HCT116 (cell line): ENCODE results near the gene TSPAN15. TPM values are rescaled to one million over a fixed set of nuclear protein-coding genes. Genes with fewer than 3 reads are reported as not detected.

Experiments
- ATAC-seq: fragments of 200-7000 bp; cut with Tn5 transposase; 2 replicates; pipeline ENCODE4 v1.9.1; 2020; ENCODE audit warnings: mild to moderate bottlenecking, moderate library complexity
- BruUV-seq: library from RNA; stranded (reverse); fragments of 400-500 nt; replicated peaks from 2 replicates; lab custom pipeline; 2021; lab: Mats Ljungman, UMichigan
- CTCF ChIA-PET: fragments of 300-600 bp; sonication (Branson Sonifier 250); formaldehyde crosslinking; loops from one replicate; lab custom pipeline; 2021; ENCODE audit warnings: antibody characterized with exemption; lab: Charles Lee
- POLR2A ChIA-PET: fragments of 300-600, 350-600 bp; sonication (Branson Sonifier 250); formaldehyde crosslinking; loops from one replicate; lab custom pipeline; 2021; ENCODE audit warnings: antibody characterized with exemption; lab: Charles Lee
- RAD21 ChIA-PET, 2 experiments: fragments of 300-600 bp; sonication (Branson Sonifier 250); formaldehyde crosslinking; loops; one replicate each; lab custom pipeline; 2023; ENCODE audit warnings: low total read pairs in 2 of 2; ENCODE audit not compliant: uncharacterized antibody in 2 of 2, unreplicated experiment in 2 of 2, low non-redundant PET in 1 of 2; lab: Charles Lee
- DNase-seq: peaks from one replicate; pipeline ENCODE4 v3.0.0-alpha.2; 2010; ENCODE audit warnings: low read depth, low spot score
- H2AFZ ChIP-seq: fragments of 200-600 bp; shearing (Covaris generic), sonication (generic); 2 replicates; pipeline ENCODE4 v1.6.1; 2017; ENCODE audit warnings: low read depth, mixed run types, mixed read lengths, antibody characterized with exemption, low read length; ENCODE audit not compliant: poor library complexity, severe bottlenecking
- H3K27ac ChIP-seq: 2 replicates; pipeline ENCODE4 v1.5.1; 2012; ENCODE audit warnings: low read depth, low read length
- H3K27me3 ChIP-seq: fragments of 200-600 bp; sonication (generic); 2 replicates; pipeline ENCODE4 v1.6.1; 2016; ENCODE audit warnings: mixed run types, low read length, mixed read lengths; ENCODE audit not compliant: insufficient read depth
- H3K36me3 ChIP-seq, 2 experiments: fragments of 200-500 bp in 1 of 2; fragments of 200-600 bp in 1 of 2; sonication (Bioruptor generic) in 1 of 2; sonication (generic) in 1 of 2; 2 replicates each; pipeline versions ENCODE4 v1.5.1 to v1.6.1; 2014 to 2016; ENCODE audit warnings: low read length in 2 of 2, inconsistent platforms in 1 of 2, mixed read lengths in 1 of 2, mixed run types in 1 of 2; ENCODE audit not compliant: insufficient read depth in 2 of 2, control insufficient read depth in 1 of 2
- H3K4me1 ChIP-seq, 2 experiments: fragments of 200-600 bp in 1 of 2; sonication (generic) in 1 of 2; 2 replicates each; pipeline versions ENCODE4 v1.5.1 to v1.6.1; 2012 to 2017; ENCODE audit warnings: low read length in 2 of 2, inconsistent platforms in 1 of 2, mild to moderate bottlenecking in 1 of 2, mixed read lengths in 1 of 2, mixed run types in 1 of 2, moderate library complexity in 1 of 2; ENCODE audit not compliant: insufficient read depth in 2 of 2, control insufficient read depth in 1 of 2
- H3K4me2 ChIP-seq: fragments of 200-600 bp; sonication (generic); 2 replicates; pipeline ENCODE4 v1.6.1; 2017; ENCODE audit warnings: mixed run types, low read length, mixed read lengths
- H3K4me3 ChIP-seq, 2 experiments: fragments of 200-600 bp in 1 of 2; sonication (generic) in 1 of 2; replicated peaks in 1 of 2; 2 replicates each; pipeline ENCODE4 v1.5.1; 2011 to 2016; ENCODE audit warnings: low read length in 2 of 2, control low read depth in 1 of 2, low read depth in 1 of 2, mild to moderate bottlenecking in 1 of 2, mixed read lengths in 1 of 2, mixed run types in 1 of 2
- H3K79me2 ChIP-seq: fragments of 200-600 bp; sonication (generic); 2 replicates; pipeline ENCODE4 v1.6.1; 2017; ENCODE audit warnings: mild to moderate bottlenecking, mixed run types, low read length, moderate library complexity, mixed read lengths; ENCODE audit not compliant: insufficient read depth
- H3K9ac ChIP-seq: fragments of 200-600 bp; sonication (generic); 2 replicates; pipeline ENCODE4 v1.6.1; 2016; ENCODE audit warnings: low read length, mixed read lengths
- H3K9me2 ChIP-seq: fragments of 200-600 bp; sonication (generic), shearing (Covaris generic); 2 replicates; pipeline ENCODE4 v1.6.1; 2017; ENCODE audit warnings: mixed run types, mild to moderate bottlenecking, moderate library complexity; ENCODE audit not compliant: insufficient read depth
- H3K9me3 ChIP-seq, 2 experiments: fragments of 200-500 bp in 1 of 2; fragments of 200-600 bp in 1 of 2; sonication (Bioruptor generic) in 1 of 2; sonication (generic) in 1 of 2; 2 replicates each; pipeline ENCODE4 v1.6.1; 2014 to 2017; ENCODE audit warnings: low read length in 2 of 2, mixed read lengths in 2 of 2, inconsistent platforms in 1 of 2, low read depth in 1 of 2, mild to moderate bottlenecking in 1 of 2, mixed run types in 1 of 2, moderate library complexity in 1 of 2; ENCODE audit not compliant: control insufficient read depth in 1 of 2, insufficient read depth in 1 of 2
- H4K20me1 ChIP-seq: fragments of 200-600 bp; sonication (generic), shearing (Covaris generic); 2 replicates; pipeline ENCODE4 v1.6.1; 2017; ENCODE audit warnings: mixed run types, mild to moderate bottlenecking, moderate library complexity; ENCODE audit not compliant: insufficient read depth
- ATF3 ChIP-seq: IDR thresholded peaks from 2 replicates; pipeline ENCODE4 v1.6.1; 2012
- CEBPB ChIP-seq: IDR thresholded peaks from 2 replicates; pipeline ENCODE4 v1.6.1; 2012; ENCODE audit warnings: low read depth
- CTCF ChIP-seq, 3 experiments: fragments of 200-600 bp in 1 of 3; sonication (generic) in 1 of 3; IDR thresholded peaks in 2 of 3; conservative IDR thresholded peaks in 1 of 3; 2 replicates each; pipeline ENCODE4 v1.5.1; 2012 to 2017; ENCODE audit warnings: low read depth in 2 of 3, low read length in 2 of 3, antibody characterized with exemption in 1 of 3, borderline replicate concordance in 1 of 3, control low read depth in 1 of 3, mild to moderate bottlenecking in 1 of 3, mixed read lengths in 1 of 3, mixed run types in 1 of 3, moderate library complexity in 1 of 3; ENCODE audit not compliant: insufficient read depth in 1 of 3
- EGR1 ChIP-seq: IDR thresholded peaks from 2 replicates; pipeline ENCODE4 v1.6.1; 2012; ENCODE audit warnings: low read depth
- EZH2 ChIP-seq: fragments of 200-600 bp; sonication (generic); IDR thresholded peaks from 2 replicates; pipeline ENCODE4 v1.6.1; 2017; ENCODE audit warnings: antibody characterized with exemption, mixed run types
- EZH2phosphoT487 ChIP-seq: fragments of 200-600 bp; IDR thresholded peaks from 2 replicates; pipeline ENCODE4 v1.6.1; 2018; ENCODE audit warnings: antibody characterized with exemption, borderline replicate concordance
- MAX ChIP-seq: IDR thresholded peaks from 2 replicates; pipeline ENCODE4 v1.6.1; 2012
- POLR2A ChIP-seq: IDR thresholded peaks from 2 replicates; pipeline ENCODE4 v1.7.0; 2011; ENCODE audit warnings: borderline replicate concordance; ENCODE audit not compliant: insufficient read depth, insufficient read length; ENCODE audit errors: extremely low read depth
- SIN3A ChIP-seq: IDR thresholded peaks from 2 replicates; pipeline ENCODE4 v1.6.1; 2012; ENCODE audit warnings: low read depth
- SP1 ChIP-seq: IDR thresholded peaks from 2 replicates; pipeline ENCODE4 v1.6.1; 2012; ENCODE audit warnings: low read depth
- SRF ChIP-seq: IDR thresholded peaks from 2 replicates; pipeline ENCODE4 v1.6.1; 2012; ENCODE audit warnings: low read depth
- YY1 ChIP-seq: IDR thresholded peaks from 2 replicates; pipeline ENCODE4 v1.6.1; 2011; ENCODE audit warnings: low read length, low read depth, moderate library complexity, mild to moderate bottlenecking; ENCODE audit not compliant: insufficient replicate concordance; ENCODE audit errors: extremely low read depth
- ZBTB33 ChIP-seq: IDR thresholded peaks from 2 replicates; pipeline ENCODE4 v1.6.1; 2011; ENCODE audit warnings: mild to moderate bottlenecking, low read length, moderate library complexity; ENCODE audit not compliant: insufficient replicate concordance; ENCODE audit errors: extremely low read depth
- ZFX ChIP-seq: fragments of 450-650 bp; IDR thresholded peaks from 2 replicates; pipeline ENCODE4 v1.6.1; 2017
- intact Hi-C: fragments of 100-400 bp; cut with micrococcal nuclease; formaldehyde crosslinking; loops from 2 replicates; pipeline ENCODE4 v1.10.0; 2022
- total RNA-seq: library from RNA; stranded (reverse); gene quantifications from one replicate; pipeline ENCODE4 v1.2.1, GENCODE V29; 2021; ENCODE audit not compliant: unreplicated experiment

The TSPAN15 gene
- total RNA-seq, 1 experiment from 2014 or later, result 16.0 TPM

- Histone ChIP-seq H3K36me3 (no peaks in the 10 kb centered on the region), H3K27ac (no peak overlapping the region), H3K79me2 (no peaks in the 10 kb centered on the region), H2AFZ (no peak overlapping the region), H3K9ac (no peak overlapping the region), H4K20me1 (no peaks in the 10 kb centered on the region), H3K4me2 (no peak overlapping the region), H3K4me1 (peaks cover 0 to 12% of the 10 kb centered on the region in 2 experiments; a peak in 2 of 4 replicates), H3K27me3 (no peaks in the 10 kb centered on the region), H3K4me3 (no peak overlapping the region), H3K9me3 (no peaks in the 10 kb centered on the region), H3K9me2 (no peaks in the 10 kb centered on the region)
- POLR2A ChIA-PET, result no interaction called here
- intact Hi-C loops, result no loop called here
- ATAC-seq (no peak), DNase-seq (no peak)
- no TSS peak for BruUV-seq
- RAD21 ChIA-PET, result no interaction called here
- no peak for TF ChIP-seq POLR2A
- TF ChIP-seq CTCF (IDR thresholded peaks at IDR 0.05 in 2 of 3, conservative IDR thresholded peaks at IDR 0.05 in 1 of 3; ENCODE audit: borderline replicate concordance in 1 of 3, insufficient read depth in 1 of 3, low read depth in 2 of 3, low read length in 2 of 3), result no peak
- TF ChIP-seq MAX, result no peak
- TF ChIP-seq CEBPB, result no peak
- no peak for TF ChIP-seq SRF
- TF ChIP-seq EGR1, result no peak
- no peak for TF ChIP-seq ZFX
- no peak for TF ChIP-seq EZH2phosphoT487
- no peak for TF ChIP-seq ATF3
- TF ChIP-seq YY1, result no peak
- no peak for TF ChIP-seq SIN3A
- TF ChIP-seq EZH2, result no peak
- no peak for TF ChIP-seq ZBTB33
- no peak for TF ChIP-seq SP1
- CTCF ChIA-PET, result interaction anchor here (1.2 to 1.5 kb wide), 2 partner anchors 14 to 63 kb away, joined by 3 read pairs; no protein-coding TSS in a partner anchor
Measured at GRCh38 chr10:69470463-69471384, 19.5 kb downstream of the TSPAN15 start.
